ENCODE measurements around the gene CTDP1.

The CTDP1 gene

GRCh38 chr18:79679552-79680099 lies at the start of gene CTDP1:
Gene CTDP1, plus strand, starts transcription at chr18:79679803. Its CDS starts 145 bp downstream, at chr18:79679948.
- peak; percentile 77 to 78 for DNase-seq (ENCODE audit: low read depth in 2 of 2)

GRCh38 chr18:79630281-79631095 lies 49.1 kb upstream of the CTDP1 start:
- no peak for DNase-seq (ENCODE audit: low read depth in 2 of 2)

- no peak for DNase-seq (ENCODE audit: low read depth in 2 of 2)
Observed at GRCh38 chr18:79631096-79631507, 48.5 kb upstream of the CTDP1 start.

- DNase-seq (ENCODE audit: low read depth in 2 of 2): no peak
Observed at GRCh38 chr18:79631761-79632446, 47.7 kb upstream of the CTDP1 start.

GRCh38 chr18:79632765-79633164 lies 46.8 kb upstream of the CTDP1 start:
- DNase-seq (ENCODE audit: low read depth in 2 of 2): no peak

- no peak for DNase-seq (ENCODE audit: low read depth in 2 of 2)
Observed at GRCh38 chr18:79634186-79634585, 45.4 kb upstream of the CTDP1 start.

GRCh38 chr18:79634593-79635426 lies 44.8 kb upstream of the CTDP1 start:
- DNase-seq (ENCODE audit: low read depth in 2 of 2): no peak

- DNase-seq (ENCODE audit: low read depth in 2 of 2): no peak
Observed at GRCh38 chr18:79635427-79635726, 44.2 kb upstream of the CTDP1 start.

- DNase-seq (ENCODE audit: low read depth in 2 of 2): no peak
Observed at GRCh38 chr18:79637181-79637920, 42.3 kb upstream of the CTDP1 start.

- no peak for DNase-seq (ENCODE audit: low read depth in 2 of 2)
Observed at GRCh38 chr18:79637921-79638909, 41.4 kb upstream of the CTDP1 start.

- no peak for DNase-seq (ENCODE audit: low read depth in 2 of 2)
Observed at GRCh38 chr18:79639072-79639829, 40.4 kb upstream of the CTDP1 start.

GRCh38 chr18:79640064-79640672 lies 39.4 kb upstream of the CTDP1 start:
- no peak for DNase-seq (ENCODE audit: low read depth in 2 of 2)

GRCh38 chr18:79640875-79641274 lies 38.7 kb upstream of the CTDP1 start:
- DNase-seq (ENCODE audit: low read depth in 2 of 2): no peak

- DNase-seq (ENCODE audit: low read depth in 2 of 2): no peak
Observed at GRCh38 chr18:79641722-79642497, 37.7 kb upstream of the CTDP1 start.

- DNase-seq (ENCODE audit: low read depth in 2 of 2): no peak
Observed at GRCh38 chr18:79642626-79643025, 37.0 kb upstream of the CTDP1 start.

- DNase-seq (ENCODE audit: low read depth in 2 of 2): no peak
Observed at GRCh38 chr18:79643054-79643984, 36.3 kb upstream of the CTDP1 start.

- peak; percentile 47 to 66 for DNase-seq (ENCODE audit: low read depth in 2 of 2)
Observed at GRCh38 chr18:79644006-79644665, 35.5 kb upstream of the CTDP1 start.

Data from stimulated activated CD4-positive, alpha-beta T cell treated with anti-CD3 and anti-CD28 coated beads, Interleukin-12 subunit alpha, Interleukin-12 subunit beta, amount 100 ng/mL, for 24 hours (primary cell).